Activated CD4-positive, alpha-beta T cell treated with anti-CD3 and anti-CD28 coated beads for 36 hours (primary cell): ENCODE results near the gene CDS2. TPM values are rescaled to one million over a fixed set of nuclear protein-coding genes. Genes with fewer than 3 reads are reported as not detected.
A peak's percentile ranks its signal among the peaks of the same experiment; 100 is the strongest.

ENCODE experiments used
- ATAC-seq: fragments of 200-7000 bp; cut with Tn5 transposase; one replicate; pipeline ENCODE4 v1.10.0; 2021; ENCODE audit warnings: mild to moderate bottlenecking, moderate library complexity
- CTCF ChIA-PET: fragments of 350-600 bp; sonication (Branson Sonifier 250); formaldehyde crosslinking; loops from one replicate; lab custom pipeline; 2021; ENCODE audit warnings: antibody characterized with exemption; lab: Charles Lee
- POLR2A ChIA-PET: fragments of 350-600 bp; sonication (Branson Sonifier 250); formaldehyde crosslinking; loops from one replicate; lab custom pipeline; 2021; ENCODE audit warnings: antibody characterized with exemption, inconsistent platforms; lab: Charles Lee
- DNase-seq: peaks from one replicate; pipeline ENCODE4 v3.0.0-alpha.2; 2020
- H3K27ac Mint-ChIP-seq: one replicate; pipeline ENCODE4 v1.8.0; 2021; ENCODE audit warnings: mixed read lengths
- H3K27me3 Mint-ChIP-seq: one replicate; pipeline ENCODE4 v1.8.0; 2021; ENCODE audit warnings: mixed read lengths
- H3K36me3 Mint-ChIP-seq: one replicate; pipeline ENCODE4 v1.8.0; 2021; ENCODE audit warnings: low read depth, mixed read lengths
- H3K4me1 Mint-ChIP-seq: one replicate; pipeline ENCODE4 v1.8.0; 2021; ENCODE audit warnings: mixed read lengths
- H3K4me3 Mint-ChIP-seq: one replicate; pipeline ENCODE4 v1.8.0; 2021; ENCODE audit warnings: mild to moderate bottlenecking, moderate library complexity, mixed read lengths
- H3K9me3 Mint-ChIP-seq: one replicate; pipeline ENCODE4 v1.8.0; 2021; ENCODE audit warnings: low read depth, mixed read lengths
- intact Hi-C, 2 experiments: fragments of 100-400 bp; cut with DNase I in 1 of 2; cut with micrococcal nuclease in 1 of 2; formaldehyde crosslinking; loops; one replicate each; pipeline versions ENCODE4 v1.14.2 to v1.15.1; 2022 to 2024; cut with DNase I, micrococcal nuclease
- total RNA-seq, 2 experiments: library from RNA; stranded (reverse); gene quantifications; one replicate each; pipeline ENCODE4 v1.2.3, GENCODE V29; 2021

The CDS2 gene
- total RNA-seq, result 10 to 100 TPM; 34.3 to 41.3 TPM

- DNase-seq, result peak; percentile 100
- peak within 1 kb of the TSS; percentile 95 for H3K27ac Mint-ChIP-seq
- no peaks in the 10 kb centered on the region for H3K27me3 Mint-ChIP-seq
- intact Hi-C loops, result loop anchor here (1.0 to 10.0 kb wide), 10 partner anchors 7 to 824 kb away; partner anchors contain the start of genes PCNA (in 2 of the 2), MCM8 (in 1 of the 2), SHLD1 (in 1 of the 2) and TRMT6 (in 1 of the 2)
- peak; percentile 89 for ATAC-seq
- no peaks in the 10 kb centered on the region for H3K9me3 Mint-ChIP-seq
- H3K36me3 Mint-ChIP-seq, result peaks cover 2% of the 10 kb centered on the region
- H3K4me3 Mint-ChIP-seq, result peak within 1 kb of the TSS; percentile 80
- CTCF ChIA-PET, result interaction anchor here (0.7 to 5.7 kb wide), 23 partner anchors 14 to 365 kb away, joined by 3 to 104 read pairs (median 4); no protein-coding TSS in a partner anchor
- peaks cover 34% of the 10 kb centered on the region for H3K4me1 Mint-ChIP-seq
- POLR2A ChIA-PET, result interaction anchor here (0.6 to 2.3 kb wide), 11 partner anchors 8 to 312 kb away, joined by 3 to 18 read pairs (median 4); no protein-coding TSS in a partner anchor
Measured at GRCh38 chr20:5126512-5127203, at the start of gene CDS2. CDS2 (plus strand) TSS chr20:5127008; CDS start chr20:5127093, 85 bp downstream.

- intact Hi-C loops, result loop anchor here (1.0 to 2.0 kb wide), 5 partner anchors 21 to 264 kb away; partner anchors contain the start of gene SLC23A2 (in 1 of the 2)
- Mint-ChIP-seq H3K4me3 (peak overlapping the region; percentile 58), H3K27ac (peak overlapping the region; percentile 93), H3K27me3 (no peaks in the 10 kb centered on the region), H3K36me3 (no peaks in the 10 kb centered on the region), H3K9me3 (no peaks in the 10 kb centered on the region), H3K4me1 (peaks cover 38% of the 10 kb centered on the region)
- POLR2A ChIA-PET, result interaction anchor here (0.6 kb wide), 2 partner anchors 97 to 841 kb away, joined by 4 to 8 read pairs; no protein-coding TSS in a partner anchor
- ATAC-seq, result peak; percentile 59
- CTCF ChIA-PET, result interaction anchor here (0.6 to 3.6 kb wide), 5 partner anchors 18 to 89 kb away, joined by 3 to 21 read pairs (median 4); no protein-coding TSS in a partner anchor
- DNase-seq, result peak; percentile 35
Measured at GRCh38 chr20:5077761-5078387, 48.9 kb upstream of the CDS2 start.

GRCh38 chr20:5078399-5078958 lies 48.3 kb upstream of the CDS2 start:
- POLR2A ChIA-PET, result interaction anchor here (0.6 kb wide), 1 partner anchor 840 kb away, joined by 4 read pairs; no protein-coding TSS in a partner anchor
- peaks cover 38% of the 10 kb centered on the region for H3K4me1 Mint-ChIP-seq
- H3K36me3 Mint-ChIP-seq, result no peaks in the 10 kb centered on the region
- intact Hi-C loops, result loop anchor here (1.0 to 2.0 kb wide), 5 partner anchors 22 to 264 kb away; partner anchors contain the start of gene SLC23A2 (in 1 of the 2)
- no peaks in the 10 kb centered on the region for H3K27me3 Mint-ChIP-seq
- CTCF ChIA-PET, result interaction anchor here (0.6 to 3.6 kb wide), 3 partner anchors 22 to 32 kb away, joined by 3 to 21 read pairs (median 4); no protein-coding TSS in a partner anchor
- DNase-seq (peak; percentile 90), ATAC-seq (peak; percentile 95)
- no peaks in the 10 kb centered on the region for H3K9me3 Mint-ChIP-seq
- peak overlapping the region; percentile 58 for H3K4me3 Mint-ChIP-seq
- peak overlapping the region; percentile 93 for H3K27ac Mint-ChIP-seq

GRCh38 chr20:5080384-5080877 lies 46.4 kb upstream of the CDS2 start:
- POLR2A ChIA-PET, result interaction anchor here (0.7 kb wide), 1 partner anchor 1151 kb away, joined by 4 read pairs; no protein-coding TSS in a partner anchor
- intact Hi-C loops, result no loop called here
- peaks cover 38% of the 10 kb centered on the region for H3K4me1 Mint-ChIP-seq
- no peaks in the 10 kb centered on the region for H3K9me3 Mint-ChIP-seq
- CTCF ChIA-PET, result interaction anchor here (0.6 to 2.1 kb wide), 7 partner anchors 16 to 125 kb away, joined by 3 to 8 read pairs (median 4); no protein-coding TSS in a partner anchor
- H3K27ac Mint-ChIP-seq, result peak overlapping the region; percentile 67
- peak; percentile 28 for ATAC-seq
- no peaks in the 10 kb centered on the region for H3K27me3 Mint-ChIP-seq
- no peak overlapping the region for H3K4me3 Mint-ChIP-seq
- DNase-seq, result peak; percentile 53
- peaks cover 1% of the 10 kb centered on the region for H3K36me3 Mint-ChIP-seq

- H3K27ac Mint-ChIP-seq, result no peak overlapping the region
- no peak overlapping the region for H3K4me3 Mint-ChIP-seq
- intact Hi-C loops, result no loop called here
- H3K27me3 Mint-ChIP-seq, result no peaks in the 10 kb centered on the region
- ChIA-PET POLR2A (no interaction called here), CTCF (interaction anchor here (1.2 to 4.1 kb wide), 3 partner anchors 14 to 29 kb away, joined by 4 to 26 read pairs (median 10); no protein-coding TSS in a partner anchor)
- no peak for ATAC-seq
- H3K4me1 Mint-ChIP-seq, result peaks cover 16% of the 10 kb centered on the region
- H3K9me3 Mint-ChIP-seq, result no peaks in the 10 kb centered on the region
- no peak for DNase-seq
- H3K36me3 Mint-ChIP-seq, result peaks cover 3% of the 10 kb centered on the region
Measured at GRCh38 chr20:5085380-5085779, 41.4 kb upstream of the CDS2 start.

GRCh38 chr20:5088688-5089087 lies 38.1 kb upstream of the CDS2 start:
- peaks cover 8% of the 10 kb centered on the region for H3K36me3 Mint-ChIP-seq

GRCh38 chr20:5090191-5090590 lies 36.6 kb upstream of the CDS2 start:
- peak overlapping the region; percentile 40 for H3K27ac Mint-ChIP-seq
- CTCF ChIA-PET, result interaction anchor here (2.5 kb wide), 1 partner anchor 11 kb away, joined by 15 read pairs; no protein-coding TSS in a partner anchor

More at GRCh38 chr20:5088688-5089087, 38.1 kb upstream of the CDS2 start:
- Mint-ChIP-seq H3K4me1 (peaks cover 12% of the 10 kb centered on the region), H3K9me3 (no peaks in the 10 kb centered on the region), H3K27ac (no peak overlapping the region), H3K4me3 (no peak overlapping the region), H3K27me3 (no peaks in the 10 kb centered on the region)
- ATAC-seq (no peak), DNase-seq (no peak)
- CTCF ChIA-PET, result interaction anchor here (4.1 kb wide), 1 partner anchor 11 kb away, joined by 26 read pairs; no protein-coding TSS in a partner anchor
- POLR2A ChIA-PET, result no interaction called here
- intact Hi-C loops, result no loop called here

GRCh38 chr20:5091902-5092301 lies 34.9 kb upstream of the CDS2 start:
- no peak for ATAC-seq

More at GRCh38 chr20:5090191-5090590, 36.6 kb upstream of the CDS2 start:
- intact Hi-C loops, result no loop called here
- Mint-ChIP-seq H3K36me3 (peaks cover 8% of the 10 kb centered on the region), H3K9me3 (no peaks in the 10 kb centered on the region), H3K4me1 (peaks cover 12% of the 10 kb centered on the region), H3K4me3 (no peak overlapping the region), H3K27me3 (no peaks in the 10 kb centered on the region)
- DNase-seq (no peak), ATAC-seq (peak; percentile 33)
- POLR2A ChIA-PET, result no interaction called here

GRCh38 chr20:5092765-5093339 lies 34.0 kb upstream of the CDS2 start:
- ChIA-PET POLR2A (no interaction called here), CTCF (interaction anchor here (0.6 to 0.8 kb wide), 2 partner anchors 34 to 326 kb away, joined by 3 read pairs; partner anchors contain the start of gene CDS2)
- DNase-seq (no peak), ATAC-seq (no peak)
- Mint-ChIP-seq H3K4me1 (peaks cover 12% of the 10 kb centered on the region), H3K27me3 (no peaks in the 10 kb centered on the region), H3K9me3 (no peaks in the 10 kb centered on the region), H3K36me3 (peaks cover 11% of the 10 kb centered on the region), H3K4me3 (no peak overlapping the region), H3K27ac (no peak overlapping the region)
- intact Hi-C loops, result no loop called here

More at GRCh38 chr20:5091902-5092301, 34.9 kb upstream of the CDS2 start:
- Mint-ChIP-seq H3K27ac (no peak overlapping the region), H3K9me3 (no peaks in the 10 kb centered on the region), H3K36me3 (peaks cover 8% of the 10 kb centered on the region), H3K4me1 (peaks cover 12% of the 10 kb centered on the region), H3K4me3 (no peak overlapping the region), H3K27me3 (no peaks in the 10 kb centered on the region)
- no peak for DNase-seq
- intact Hi-C loops, result no loop called here
- POLR2A ChIA-PET, result interaction anchor here (0.6 kb wide), 1 partner anchor 27 kb away, joined by 4 read pairs; no protein-coding TSS in a partner anchor
- CTCF ChIA-PET, result interaction anchor here (0.8 to 2.5 kb wide), 3 partner anchors 10 to 372 kb away, joined by 3 to 15 read pairs (median 3); no protein-coding TSS in a partner anchor

- CTCF ChIA-PET, result interaction anchor here (1.0 to 1.2 kb wide), 2 partner anchors 11 to 140 kb away, joined by 3 read pairs; no protein-coding TSS in a partner anchor
- intact Hi-C loops, result no loop called here
Measured at GRCh38 chr20:5095454-5095853, 31.4 kb upstream of the CDS2 start.

More at GRCh38 chr20:5095454-5095853, 31.4 kb upstream of the CDS2 start:
- POLR2A ChIA-PET, result interaction anchor here (0.7 kb wide), 1 partner anchor 40 kb away, joined by 3 read pairs; no protein-coding TSS in a partner anchor
- no peak for ATAC-seq
- Mint-ChIP-seq H3K4me3 (no peak overlapping the region), H3K36me3 (peaks cover 28% of the 10 kb centered on the region), H3K9me3 (no peaks in the 10 kb centered on the region), H3K27ac (peak overlapping the region; percentile 58), H3K4me1 (peaks cover 1% of the 10 kb centered on the region), H3K27me3 (no peaks in the 10 kb centered on the region)
- no peak for DNase-seq
